GM12873 (cell line): ENCODE results near the gene IFIT1.

Source experiments
- TF ChIP-seq, protein P1 (sequence below): IDR thresholded peaks from 2 replicates; pipeline ENCODE4 v1.5.1; 2012; ENCODE audit warnings: low read depth, mild to moderate bottlenecking, moderate library complexity, low read length, control low read depth; ENCODE audit not compliant: insufficient read depth; ENCODE audit errors: missing control alignments

IFIT1 gene

DNA sequence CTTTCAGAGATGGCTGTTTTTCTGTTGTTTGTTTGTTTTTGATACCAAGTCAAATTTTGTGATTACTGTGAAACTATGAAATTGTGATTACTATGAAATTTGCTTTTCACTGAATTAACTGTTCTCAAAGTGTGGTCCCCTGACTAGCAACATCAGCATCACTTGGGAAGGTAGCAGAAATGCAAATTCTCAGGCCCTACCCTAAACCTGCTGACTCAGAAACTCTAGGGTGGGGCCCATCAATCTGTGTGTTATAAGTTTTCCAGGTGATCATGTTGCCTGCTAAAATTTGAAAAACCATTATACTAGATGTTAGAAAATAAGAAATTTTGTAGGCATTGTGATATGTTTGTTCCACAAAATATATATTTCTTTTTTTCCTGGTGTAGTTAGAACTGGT is 13.3 kb upstream of the IFIT1 start:
- TF ChIP-seq, protein P1, sequence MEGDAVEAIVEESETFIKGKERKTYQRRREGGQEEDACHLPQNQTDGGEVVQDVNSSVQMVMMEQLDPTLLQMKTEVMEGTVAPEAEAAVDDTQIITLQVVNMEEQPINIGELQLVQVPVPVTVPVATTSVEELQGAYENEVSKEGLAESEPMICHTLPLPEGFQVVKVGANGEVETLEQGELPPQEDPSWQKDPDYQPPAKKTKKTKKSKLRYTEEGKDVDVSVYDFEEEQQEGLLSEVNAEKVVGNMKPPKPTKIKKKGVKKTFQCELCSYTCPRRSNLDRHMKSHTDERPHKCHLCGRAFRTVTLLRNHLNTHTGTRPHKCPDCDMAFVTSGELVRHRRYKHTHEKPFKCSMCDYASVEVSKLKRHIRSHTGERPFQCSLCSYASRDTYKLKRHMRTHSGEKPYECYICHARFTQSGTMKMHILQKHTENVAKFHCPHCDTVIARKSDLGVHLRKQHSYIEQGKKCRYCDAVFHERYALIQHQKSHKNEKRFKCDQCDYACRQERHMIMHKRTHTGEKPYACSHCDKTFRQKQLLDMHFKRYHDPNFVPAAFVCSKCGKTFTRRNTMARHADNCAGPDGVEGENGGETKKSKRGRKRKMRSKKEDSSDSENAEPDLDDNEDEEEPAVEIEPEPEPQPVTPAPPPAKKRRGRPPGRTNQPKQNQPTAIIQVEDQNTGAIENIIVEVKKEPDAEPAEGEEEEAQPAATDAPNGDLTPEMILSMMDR: no peak

DNA sequence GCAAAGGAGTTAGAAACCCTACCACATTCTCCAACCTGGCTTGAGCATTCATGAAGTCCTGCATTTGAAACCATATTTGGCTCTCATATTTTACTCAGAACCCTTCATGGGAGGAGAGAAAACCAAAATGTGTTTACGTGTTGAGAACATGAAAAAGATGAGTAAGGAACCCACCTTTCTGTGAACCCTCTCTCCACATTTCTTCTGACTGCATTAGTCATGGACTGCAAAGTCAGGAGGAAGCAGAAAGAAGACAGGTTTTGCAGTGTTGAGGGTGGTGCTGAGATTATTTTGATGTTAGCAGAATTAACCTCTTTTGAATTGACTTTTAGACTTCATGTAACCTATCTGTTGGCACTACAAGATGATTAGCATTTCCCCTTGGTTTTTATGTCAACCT is 9.7 kb upstream of the IFIT1 start:
- TF ChIP-seq, protein P1: no peak

DNA sequence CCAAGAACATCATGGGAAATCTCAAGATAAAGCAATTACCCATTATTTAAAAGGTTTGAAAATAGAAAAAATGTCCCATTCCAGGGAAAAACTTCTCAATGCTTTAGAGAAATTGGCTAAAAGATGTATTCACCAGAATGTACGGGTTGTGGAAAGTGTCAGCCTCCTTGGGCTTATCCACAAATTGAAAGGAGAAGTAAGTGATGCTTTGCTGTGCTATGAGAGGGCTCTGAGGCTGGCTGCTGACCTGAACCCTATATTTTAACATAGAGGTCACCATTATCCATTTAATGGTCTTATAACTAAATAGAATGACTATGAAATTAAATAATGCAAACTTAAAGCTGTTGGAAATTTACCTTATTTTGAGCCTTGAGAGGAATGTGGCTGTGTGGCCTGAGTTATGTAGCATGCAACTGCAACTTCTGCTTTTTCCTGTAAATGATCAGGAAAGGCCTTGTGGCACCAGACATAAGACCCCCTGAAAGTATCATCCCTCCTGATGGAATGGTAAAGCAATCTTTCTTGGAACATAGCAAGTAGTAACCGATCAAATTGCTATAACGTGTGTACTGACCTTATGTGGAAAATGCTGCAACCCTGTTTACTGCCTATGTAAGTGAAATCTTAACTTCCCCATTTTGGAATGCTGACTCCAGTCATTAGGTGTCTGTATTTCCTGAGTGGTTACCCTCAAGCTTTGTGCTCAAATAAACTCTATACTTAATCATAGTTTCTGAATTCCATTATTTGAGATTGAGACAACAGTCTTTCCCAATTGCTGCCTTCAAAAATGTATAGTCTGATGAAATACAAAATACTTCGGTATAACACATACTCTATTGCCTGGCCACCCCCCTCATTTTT is 7.7 kb upstream of the IFIT1 start:
- TF ChIP-seq, protein P1: no peak

DNA sequence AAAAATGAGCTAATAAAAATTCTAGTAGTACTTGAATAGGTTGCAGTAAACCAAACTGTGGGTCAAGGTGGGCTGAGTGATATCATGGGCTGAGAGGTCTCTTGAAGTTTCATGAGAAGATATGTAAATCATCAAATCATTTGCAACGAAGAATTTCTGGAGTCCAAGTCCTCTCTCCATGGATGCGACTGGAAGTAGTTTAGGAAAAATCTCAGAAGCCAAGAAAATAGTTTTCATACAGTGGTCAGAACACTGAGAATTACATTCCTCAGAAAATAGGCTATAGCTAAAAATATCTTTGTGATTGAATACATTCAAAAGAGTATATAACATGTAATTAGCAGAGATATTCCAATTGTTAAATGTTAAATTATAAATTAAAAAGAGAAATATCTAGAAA is 3.6 kb upstream of the IFIT1 start:
- TF ChIP-seq, protein P1: no peak

DNA sequence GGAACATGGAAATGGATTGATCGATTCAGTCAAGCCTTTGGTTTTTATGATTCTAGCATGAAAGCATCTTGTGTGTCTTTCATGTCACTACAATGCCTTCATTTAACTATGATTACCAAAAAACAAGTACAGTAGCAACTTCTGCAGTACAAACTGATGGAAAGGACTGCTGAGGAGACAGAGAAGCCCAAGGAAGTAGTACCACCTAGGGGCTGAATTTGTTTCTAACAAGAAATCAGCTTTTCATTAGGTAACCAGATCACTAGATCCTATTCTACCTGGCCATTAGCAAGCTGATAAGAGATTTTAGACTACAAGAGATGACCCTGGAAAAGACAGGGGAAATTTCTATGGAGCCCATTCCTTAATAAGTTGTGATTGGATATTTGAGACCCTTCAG is 3.2 kb upstream of the IFIT1 start:
- TF ChIP-seq, protein P1: peak; percentile 46

DNA sequence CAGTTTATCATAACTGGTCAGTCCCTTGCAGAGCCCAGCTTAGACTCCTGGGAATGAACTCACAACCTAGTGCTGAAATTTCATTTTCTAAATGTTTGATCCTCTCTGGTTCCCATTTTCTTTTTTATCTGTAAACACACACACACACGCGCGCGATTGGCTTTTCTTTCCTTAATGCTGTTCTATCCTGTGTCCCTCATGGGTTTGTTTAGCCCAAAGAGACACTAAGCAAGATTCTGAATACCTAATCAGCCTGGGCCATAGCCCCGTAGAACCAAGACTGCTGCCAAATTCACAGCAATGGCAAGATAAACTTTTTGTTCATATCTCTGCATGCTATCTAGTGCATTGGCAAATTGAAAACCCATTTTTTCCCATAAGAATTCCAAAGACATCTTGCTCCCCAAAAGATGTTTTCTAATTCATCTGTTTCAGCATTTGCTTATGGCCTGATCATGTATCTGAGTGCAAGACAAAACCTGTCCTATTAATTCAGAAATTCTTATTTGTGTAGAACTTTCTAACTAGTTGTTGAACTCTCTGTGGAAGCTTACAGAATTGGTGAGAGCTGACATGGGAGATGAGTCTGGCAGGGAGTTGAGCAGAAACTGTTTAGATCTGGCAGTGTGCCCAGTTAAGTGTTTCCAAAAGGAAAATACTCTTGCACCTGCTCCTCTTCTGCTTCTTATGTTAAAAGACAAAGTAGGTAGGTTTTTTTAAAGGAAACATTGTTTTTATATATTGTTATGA is 1.8 kb upstream of the IFIT1 start:
- TF ChIP-seq, protein P1: no peak

DNA sequence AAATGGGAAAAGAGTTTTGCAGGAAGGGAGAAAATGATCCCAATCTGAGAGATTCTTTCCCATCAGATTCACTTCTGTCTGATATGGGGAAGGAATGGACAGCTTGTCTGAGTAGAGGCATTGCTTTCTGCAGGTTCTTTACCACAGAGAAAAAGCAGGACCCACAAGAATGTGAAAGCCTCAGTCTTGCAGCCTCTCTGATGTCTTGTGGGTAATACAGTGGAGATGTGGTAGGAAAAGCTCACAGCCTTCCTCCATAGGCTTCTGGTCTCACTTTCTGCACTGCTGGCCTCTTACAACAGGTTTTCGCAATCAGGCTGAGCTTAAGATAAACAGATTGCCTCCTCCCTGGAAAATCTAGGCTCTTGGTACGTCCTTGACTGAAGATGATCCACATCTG is 551 bp downstream of the IFIT1 start:
- TF ChIP-seq, protein P1: no peak
